Hepatocyte (in vitro differentiated cells): Measurements from ENCODE around the gene IGF2. TPM values are rescaled to one million over a fixed set of nuclear protein-coding genes. Genes with fewer than 3 reads are reported as not detected.

ENCODE experiments used
- DNase-seq: peaks from one replicate; pipeline ENCODE4 v3.0.0-alpha.2; 2016; ENCODE audit warnings: low spot score
- H2AFZ ChIP-seq: fragments of 200-600 bp; sonication (generic); 2 replicates; pipeline ENCODE4 v1.6.0; 2016; ENCODE audit warnings: antibody characterized with exemption, mild to moderate bottlenecking
- H3K27ac ChIP-seq: fragments of 200-600 bp; sonication (generic); 2 replicates; pipeline ENCODE4 v1.5.1; 2016; ENCODE audit warnings: mild to moderate bottlenecking
- H3K27me3 ChIP-seq: fragments of 200-600 bp; sonication (generic); 2 replicates; pipeline ENCODE4 v1.6.1; 2016
- H3K36me3 ChIP-seq: fragments of 200-600 bp; sonication (generic); replicated peaks from 2 replicates; pipeline ENCODE4 v1.5.1; 2016; ENCODE audit warnings: low read depth; ENCODE audit not compliant: insufficient read depth
- H3K4me1 ChIP-seq: fragments of 200-600 bp; sonication (generic); 2 replicates; pipeline ENCODE4 v1.5.1; 2016; ENCODE audit warnings: mild to moderate bottlenecking, moderate library complexity; ENCODE audit not compliant: insufficient read depth
- H3K4me2 ChIP-seq: fragments of 200-600 bp; sonication (generic); 2 replicates; pipeline ENCODE4 v1.6.0; 2016
- H3K4me3 ChIP-seq: fragments of 200-600 bp; sonication (generic); 2 replicates; pipeline ENCODE4 v1.5.1; 2016; ENCODE audit warnings: mild to moderate bottlenecking
- H3K79me2 ChIP-seq: fragments of 200-600 bp; sonication (generic); 2 replicates; pipeline ENCODE4 v1.6.0; 2017; ENCODE audit warnings: mild to moderate bottlenecking
- H3K9me2 ChIP-seq: fragments of 200-600 bp; sonication (generic); replicated peaks from 2 replicates; pipeline ENCODE4 v1.6.0; 2017; ENCODE audit warnings: mild to moderate bottlenecking; ENCODE audit not compliant: insufficient read depth
- H3K9me3 ChIP-seq: fragments of 200-600 bp; sonication (generic); 2 replicates; pipeline ENCODE4 v1.5.1; 2016; ENCODE audit warnings: low read depth, mild to moderate bottlenecking
- H4K20me1 ChIP-seq: fragments of 200-600 bp; sonication (generic); 2 replicates; pipeline ENCODE4 v1.6.0; 2016; ENCODE audit warnings: mild to moderate bottlenecking; ENCODE audit not compliant: insufficient read depth, poor library complexity, severe bottlenecking
- CTCF ChIP-seq: fragments of 200-600 bp; sonication (generic); IDR thresholded peaks from 2 replicates; pipeline ENCODE4 v1.5.1; 2016; ENCODE audit warnings: antibody characterized with exemption, mild to moderate bottlenecking; ENCODE audit not compliant: poor library complexity
- EZH2 ChIP-seq: fragments of 200-600 bp; sonication (generic); IDR thresholded peaks from 2 replicates; pipeline ENCODE4 v1.6.1; 2016; ENCODE audit warnings: antibody characterized with exemption, mild to moderate bottlenecking, borderline replicate concordance
- EZH2phosphoT487 ChIP-seq: fragments of 200-600 bp; sonication (generic); IDR thresholded peaks from one replicate; pipeline ENCODE4 v1.6.1; 2018; ENCODE audit warnings: antibody characterized with exemption, mild to moderate bottlenecking, low read depth, moderate library complexity; ENCODE audit not compliant: unreplicated experiment, severe bottlenecking
- WGBS: methylation state at CpG from one replicate; pipeline ENCODE4 v1.1.6; 2016; ENCODE audit warnings: low lambda C conversion rate; ENCODE audit errors: missing lambda C conversion rate; 5-methylcytosine and 5-hydroxymethylcytosine counted together
- polyA plus RNA-seq: library from polyadenylated mRNA; unstranded; fragments of >200 nt; fragmentation: Nextera tagmentation; extraction: Ambion mirVana; gene quantifications from 2 replicates; pipeline ENCODE4 v1.2.1, GENCODE V29; 2016
- total RNA-seq: library from RNA; depleted of rRNA; stranded (reverse); fragments of >200 nt; gene quantifications from 2 replicates; pipeline ENCODE4 v1.2.3, GENCODE V29; 2014

The IGF2 gene
- total and polyA plus RNA-seq, 2 experiments from 2014 or later: 1,507 to 2,911 TPM

GRCh38 chr11:2144544-2145248 lies 5.5 kb upstream of the IGF2 start:
- H3K9me3 ChIP-seq: no peaks in the 10 kb centered on the region
- WGBS: 46% methylated on average over 13 of the region's 18 CpGs
- TF ChIP-seq EZH2phosphoT487 (no peak), EZH2 (no peak), CTCF (no peak)
- H2AFZ ChIP-seq: no peak overlapping the region
- H3K36me3 ChIP-seq: no peaks in the 10 kb centered on the region
- H3K27me3 ChIP-seq: peaks cover 58% of the 10 kb centered on the region
- peaks cover 26% of the 10 kb centered on the region for H3K4me1 ChIP-seq
- peak overlapping the region; percentile 92 for H3K4me2 ChIP-seq
- H3K9me2 ChIP-seq: no peaks in the 10 kb centered on the region
- peak overlapping the region; percentile 43 for H3K4me3 ChIP-seq
- peaks cover 73% of the 10 kb centered on the region for H3K79me2 ChIP-seq
- peak overlapping the region; percentile 92 for H3K27ac ChIP-seq
- H4K20me1 ChIP-seq: no peaks in the 10 kb centered on the region
- no peak for DNase-seq

GRCh38 chr11:2143799-2144543 lies 4.8 kb upstream of the IGF2 start:
- DNase-seq: peak; percentile 60
- no peaks in the 10 kb centered on the region for H3K9me3 ChIP-seq
- peak overlapping the region; percentile 92 for H3K4me2 ChIP-seq
- no peaks in the 10 kb centered on the region for H3K9me2 ChIP-seq
- peaks cover 58% of the 10 kb centered on the region for H3K27me3 ChIP-seq
- H3K27ac ChIP-seq: peak overlapping the region; percentile 92
- peaks cover 72% of the 10 kb centered on the region for H3K79me2 ChIP-seq
- no peaks in the 10 kb centered on the region for H4K20me1 ChIP-seq
- no peak overlapping the region for H2AFZ ChIP-seq
- TF ChIP-seq EZH2phosphoT487 (peak; percentile 47), EZH2 (no peak), CTCF (peak; percentile 35)
- H3K36me3 ChIP-seq: no peaks in the 10 kb centered on the region
- 2% methylated on average over 66 of the region's 72 CpGs for WGBS
- H3K4me1 ChIP-seq: peaks cover 21% of the 10 kb centered on the region
- H3K4me3 ChIP-seq: peak overlapping the region; percentile 43

- H3K27me3 ChIP-seq: peaks cover 58% of the 10 kb centered on the region
- H3K9me3 ChIP-seq: no peaks in the 10 kb centered on the region
- H3K4me3 ChIP-seq: peak overlapping the region; percentile 43
- H2AFZ ChIP-seq: no peak overlapping the region
- WGBS: 20% methylated on average over 12 of the region's 12 CpGs
- H3K4me2 ChIP-seq: peak overlapping the region; percentile 92
- peaks cover 21% of the 10 kb centered on the region for H3K4me1 ChIP-seq
- H3K9me2 ChIP-seq: no peaks in the 10 kb centered on the region
- peaks cover 77% of the 10 kb centered on the region for H3K79me2 ChIP-seq
- H3K36me3 ChIP-seq: no peaks in the 10 kb centered on the region
- TF ChIP-seq EZH2 (no peak), EZH2phosphoT487 (no peak), CTCF (no peak)
- DNase-seq: no peak
- peak overlapping the region; percentile 92 for H3K27ac ChIP-seq
- H4K20me1 ChIP-seq: peaks cover 3% of the 10 kb centered on the region
Measured at GRCh38 chr11:2143477-2143798, 4.2 kb upstream of the IGF2 start.
